Activated T-helper 17 cell treated with anti-CD3 and anti-CD28 coated beads, Interleukin-2, amount 50 U/mL, for 72 hours (primary cell): ENCODE measurements around the gene UNC5CL. TPM values are rescaled to one million over a fixed set of nuclear protein-coding genes. Genes with fewer than 3 reads are reported as not detected.
A peak's percentile ranks its signal among the peaks of the same experiment; 100 is the strongest.
"Not testable (repeated sequence)": the region's sequence is repeated elsewhere in the genome, so short reads cannot be mapped to it uniquely, and the experiment has no call there.

Experiments
- ATAC-seq: fragments of 150-1000 bp; cut with Tn5 transposase; replicated peaks from 2 replicates; pipeline ENCODE4 v1.10.0; 2021; ENCODE audit warnings: mild to moderate bottlenecking, moderate library complexity
- H3K27ac Mint-ChIP-seq: one replicate; pipeline ENCODE4 v1.8.0; 2022; ENCODE audit warnings: mixed read lengths
- H3K27me3 Mint-ChIP-seq: one replicate; pipeline ENCODE4 v1.8.0; 2022; ENCODE audit warnings: mixed read lengths
- H3K36me3 Mint-ChIP-seq: one replicate; pipeline ENCODE4 v1.8.0; 2022; ENCODE audit warnings: low read depth, mild to moderate bottlenecking, mixed read lengths
- H3K4me1 Mint-ChIP-seq: one replicate; pipeline ENCODE4 v1.8.0; 2022; ENCODE audit warnings: mixed read lengths
- H3K4me3 Mint-ChIP-seq: one replicate; pipeline ENCODE4 v1.8.0; 2022; ENCODE audit warnings: mild to moderate bottlenecking, mixed read lengths
- H3K9me3 Mint-ChIP-seq: one replicate; pipeline ENCODE4 v1.8.0; 2022; ENCODE audit warnings: mixed read lengths
- total RNA-seq, 2 donors: library from RNA; stranded (reverse); gene quantifications; one replicate each; pipeline ENCODE4 v1.2.3, GENCODE V29; 2022

The UNC5CL gene
- total RNA-seq, 2 donors from 2014 or later, result 2.9 to 6.7 TPM

GRCh38 chr6:41014780-41015179, 24.2 kb downstream of the UNC5CL start:
- Mint-ChIP-seq H3K36me3 (no peaks in the 10 kb centered on the region), H3K9me3 (no peaks in the 10 kb centered on the region)

DNA sequence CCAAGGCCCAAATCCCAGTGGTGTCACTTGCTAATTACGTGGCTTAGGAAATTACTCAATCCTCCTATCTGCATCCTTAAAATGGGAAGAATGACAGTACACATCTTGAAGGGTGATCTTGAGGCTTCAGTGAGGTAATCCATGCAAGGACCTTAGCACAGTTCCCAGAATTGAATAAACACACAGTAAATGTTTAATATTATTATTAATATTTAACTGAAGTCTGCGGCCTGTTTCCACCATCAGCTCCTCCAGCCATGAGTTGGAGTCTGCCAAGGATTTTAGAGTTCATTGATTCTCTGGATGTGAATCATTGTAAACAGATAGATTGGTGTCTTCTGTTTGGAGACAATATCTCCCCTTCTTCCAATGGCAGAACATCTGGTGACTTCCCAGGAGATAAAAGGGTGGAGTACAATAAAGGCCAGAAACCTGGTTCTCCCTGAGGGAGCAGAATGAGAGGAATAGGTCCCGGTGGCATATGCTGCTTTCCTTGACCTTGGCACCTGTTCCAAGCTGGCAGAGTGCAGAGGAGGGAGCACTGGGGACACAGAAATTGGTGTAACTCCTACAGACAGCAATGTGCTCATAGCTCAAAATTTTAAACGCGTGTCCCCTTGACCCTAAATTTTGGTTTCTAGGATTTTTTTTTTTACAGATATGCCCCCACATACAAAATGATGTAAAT, 25.4 kb downstream of the UNC5CL start:
- H3K36me3 Mint-ChIP-seq, result no peaks in the 10 kb centered on the region
- H3K4me1 Mint-ChIP-seq, result no peaks in the 10 kb centered on the region
- no peaks in the 10 kb centered on the region for H3K9me3 Mint-ChIP-seq
- H3K4me3 Mint-ChIP-seq, result no peak overlapping the region
- peaks cover 5% of the 10 kb centered on the region for H3K27me3 Mint-ChIP-seq
- no peak for ATAC-seq
- H3K27ac Mint-ChIP-seq, result no peak overlapping the region

More at GRCh38 chr6:41014780-41015179, 24.2 kb downstream of the UNC5CL start:
- Mint-ChIP-seq H3K27ac (no peak overlapping the region), H3K4me3 (no peak overlapping the region), H3K4me1 (no peaks in the 10 kb centered on the region), H3K27me3 (peaks cover 5% of the 10 kb centered on the region)
- ATAC-seq, result no peak

DNA sequence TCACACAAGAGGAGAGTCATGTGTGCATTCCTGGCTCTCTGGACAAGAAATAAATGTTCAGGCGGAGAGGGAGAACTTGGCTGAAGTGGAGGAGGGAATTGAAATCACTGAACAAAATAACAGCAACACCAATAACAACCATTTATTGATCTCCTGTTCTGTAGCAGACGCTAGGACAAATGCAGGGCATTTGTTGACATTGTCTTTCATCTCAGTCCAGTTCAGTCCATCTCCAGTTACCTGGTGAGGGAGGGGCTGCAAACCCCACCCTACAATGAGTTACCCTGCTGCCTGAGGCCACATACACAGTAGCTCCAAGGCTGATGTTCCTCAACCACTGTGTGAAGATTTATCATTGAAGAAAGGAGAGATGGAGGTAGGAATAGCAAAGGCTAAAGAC, 27.3 kb downstream of the UNC5CL start:
- H3K9me3 Mint-ChIP-seq, result no peaks in the 10 kb centered on the region
- no peak overlapping the region for H3K27ac Mint-ChIP-seq
- H3K4me3 Mint-ChIP-seq, result no peak overlapping the region
- no peak for ATAC-seq
- no peaks in the 10 kb centered on the region for H3K36me3 Mint-ChIP-seq
- H3K27me3 Mint-ChIP-seq, result peaks cover 5% of the 10 kb centered on the region
- H3K4me1 Mint-ChIP-seq, result no peaks in the 10 kb centered on the region

DNA sequence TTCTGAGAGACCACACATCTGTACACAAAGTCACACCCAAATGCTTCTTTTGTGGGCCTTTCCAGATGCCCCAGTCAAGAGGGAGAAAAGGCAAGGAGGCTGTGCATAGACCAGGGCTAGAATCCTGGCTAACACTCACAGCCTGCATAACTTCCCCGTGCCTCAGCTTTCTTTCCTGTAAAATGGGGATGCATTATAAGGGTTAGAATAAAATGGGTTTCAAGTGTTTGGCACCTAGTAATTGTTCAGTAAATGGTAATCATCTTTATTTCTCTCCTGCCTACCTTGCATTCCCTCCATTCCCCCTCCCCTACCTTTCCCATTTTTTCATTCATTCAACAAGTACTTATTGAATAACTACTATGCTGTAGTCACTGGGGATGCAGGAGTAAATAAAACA, 29.4 kb downstream of the UNC5CL start:
- no peaks in the 10 kb centered on the region for H3K9me3 Mint-ChIP-seq
- no peaks in the 10 kb centered on the region for H3K36me3 Mint-ChIP-seq
- ATAC-seq, result no peak
- no peaks in the 10 kb centered on the region for H3K4me1 Mint-ChIP-seq
- H3K4me3 Mint-ChIP-seq, result no peak overlapping the region
- H3K27ac Mint-ChIP-seq, result no peak overlapping the region
- peaks cover 6% of the 10 kb centered on the region for H3K27me3 Mint-ChIP-seq

- no peak for ATAC-seq
- Mint-ChIP-seq H3K4me3 (no peak overlapping the region), H3K27ac (no peak overlapping the region), H3K36me3 (no peaks in the 10 kb centered on the region), H3K9me3 (no peaks in the 10 kb centered on the region), H3K27me3 (peaks cover 15% of the 10 kb centered on the region), H3K4me1 (no peaks in the 10 kb centered on the region)
These were observed 31.0 kb downstream of the UNC5CL start for GRCh38 chr6:41008011-41008410.

- peaks cover 16% of the 10 kb centered on the region for H3K27me3 Mint-ChIP-seq
- H3K36me3 Mint-ChIP-seq, H3K27ac Mint-ChIP-seq, H3K4me1 Mint-ChIP-seq, H3K4me3 Mint-ChIP-seq, ATAC-seq, H3K9me3 Mint-ChIP-seq: not testable (repeated sequence)
These were observed 32.0 kb downstream of the UNC5CL start for GRCh38 chr6:41006980-41007379.

- not testable (repeated sequence) for H3K4me1 Mint-ChIP-seq, H3K27ac Mint-ChIP-seq, H3K9me3 Mint-ChIP-seq, H3K4me3 Mint-ChIP-seq, H3K36me3 Mint-ChIP-seq
- peak; percentile 66 for ATAC-seq
- peaks cover 20% of the 10 kb centered on the region for H3K27me3 Mint-ChIP-seq
These were observed 32.8 kb downstream of the UNC5CL start for GRCh38 chr6:41006217-41006616.

GRCh38 chr6:41002168-41002567, 36.9 kb downstream of the UNC5CL start:
- Mint-ChIP-seq H3K9me3 (no peaks in the 10 kb centered on the region), H3K36me3 (no peaks in the 10 kb centered on the region), H3K27ac (no peak overlapping the region), H3K4me1 (no peaks in the 10 kb centered on the region), H3K4me3 (no peak overlapping the region), H3K27me3 (peaks cover 24% of the 10 kb centered on the region)
- ATAC-seq, result no peak

DNA sequence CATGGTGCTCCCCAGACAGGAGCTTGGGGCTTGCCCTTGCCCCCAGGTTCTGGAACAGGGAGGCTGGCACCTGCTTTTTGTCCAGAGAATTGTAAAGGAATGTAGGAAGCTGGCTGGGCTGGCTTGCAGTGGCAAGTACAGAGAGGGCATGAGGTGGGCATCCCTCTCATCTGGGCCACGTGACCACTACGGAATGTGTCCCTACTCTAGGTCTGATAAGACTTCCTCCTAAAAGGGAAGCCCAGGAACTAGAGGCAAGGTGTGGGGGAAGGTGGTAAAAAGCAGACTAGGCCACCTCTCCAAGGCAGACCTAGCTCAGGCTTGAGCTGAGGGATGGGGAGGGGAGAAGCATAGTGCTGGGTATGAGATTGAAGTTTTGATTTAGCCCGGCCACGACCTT, 38.8 kb downstream of the UNC5CL start:
- ATAC-seq, result no peak
- Mint-ChIP-seq H3K4me1 (no peaks in the 10 kb centered on the region), H3K27me3 (peaks cover 26% of the 10 kb centered on the region), H3K36me3 (no peaks in the 10 kb centered on the region), H3K4me3 (no peak overlapping the region), H3K9me3 (no peaks in the 10 kb centered on the region), H3K27ac (no peak overlapping the region)

DNA sequence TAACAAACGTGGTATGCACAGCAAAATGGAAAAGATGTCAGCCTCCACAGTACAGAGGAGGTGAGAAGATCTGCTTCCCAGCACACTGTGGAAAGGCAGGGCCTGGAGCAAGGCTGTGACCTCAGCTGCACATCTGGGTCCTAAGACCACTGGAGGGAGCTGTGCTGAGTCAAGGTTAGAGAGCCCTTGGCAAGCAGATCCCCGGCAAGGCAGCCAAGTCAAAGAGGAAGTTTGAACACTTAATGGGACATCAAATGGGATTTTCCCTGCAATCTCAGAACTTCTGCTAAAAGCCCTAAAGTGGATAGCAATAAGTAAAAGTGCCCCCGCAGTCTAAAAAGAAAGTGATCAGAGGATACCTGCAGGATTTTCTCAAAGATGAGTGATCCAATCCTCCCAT, 39.5 kb downstream of the UNC5CL start:
- ATAC-seq, result no peak
- H3K9me3 Mint-ChIP-seq, result no peaks in the 10 kb centered on the region
- peaks cover 24% of the 10 kb centered on the region for H3K27me3 Mint-ChIP-seq
- H3K4me3 Mint-ChIP-seq, result no peak overlapping the region
- H3K27ac Mint-ChIP-seq, result no peak overlapping the region
- no peaks in the 10 kb centered on the region for H3K4me1 Mint-ChIP-seq
- no peaks in the 10 kb centered on the region for H3K36me3 Mint-ChIP-seq

GRCh38 chr6:40998661-40999060, 40.4 kb downstream of the UNC5CL start:
- no peaks in the 10 kb centered on the region for H3K4me1 Mint-ChIP-seq
- H3K9me3 Mint-ChIP-seq, result no peaks in the 10 kb centered on the region
- H3K27me3 Mint-ChIP-seq, result peaks cover 27% of the 10 kb centered on the region
- no peak for ATAC-seq
- no peak overlapping the region for H3K27ac Mint-ChIP-seq
- no peaks in the 10 kb centered on the region for H3K36me3 Mint-ChIP-seq
- H3K4me3 Mint-ChIP-seq, result no peak overlapping the region

GRCh38 chr6:40997234-40997957, 41.6 kb downstream of the UNC5CL start:
- Mint-ChIP-seq H3K4me3 (no peak overlapping the region), H3K27me3 (peaks cover 26% of the 10 kb centered on the region), H3K36me3 (no peaks in the 10 kb centered on the region), H3K27ac (no peak overlapping the region), H3K9me3 (no peaks in the 10 kb centered on the region), H3K4me1 (no peaks in the 10 kb centered on the region)
- ATAC-seq, result no peak

DNA sequence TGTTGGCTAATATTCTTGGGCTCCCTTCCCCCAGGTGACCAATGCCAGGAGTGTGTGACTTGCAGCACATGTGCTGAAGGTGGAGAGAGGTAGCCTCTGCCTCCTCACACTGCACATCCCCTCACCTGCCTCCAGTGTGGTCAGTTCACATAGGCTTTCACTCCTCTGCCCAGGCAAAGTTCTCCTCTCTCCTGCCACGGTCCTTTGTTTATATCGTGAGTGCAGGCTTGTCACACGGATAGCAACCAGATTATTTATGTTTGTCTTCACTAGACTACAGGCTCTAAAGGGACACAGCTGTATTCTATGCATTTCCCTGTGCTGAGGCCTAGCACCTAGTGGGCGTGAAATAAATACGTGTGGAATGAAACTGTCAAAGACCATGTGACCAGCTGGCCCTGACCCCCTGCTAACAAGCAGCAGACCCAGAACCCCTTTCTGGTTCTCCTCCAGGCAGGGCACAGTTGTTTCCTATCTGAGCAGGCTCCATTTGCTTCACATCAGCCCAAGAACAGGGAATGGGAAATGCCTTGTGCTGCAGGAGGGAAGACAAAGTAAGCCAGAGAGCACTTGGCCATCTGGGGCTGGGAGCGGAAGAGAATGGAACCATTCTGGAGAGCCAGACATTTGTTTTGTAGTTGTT, 42.3 kb downstream of the UNC5CL start:
- H3K9me3 Mint-ChIP-seq, result no peaks in the 10 kb centered on the region
- H3K4me1 Mint-ChIP-seq, result no peaks in the 10 kb centered on the region
- no peak overlapping the region for H3K4me3 Mint-ChIP-seq
- ATAC-seq, result no peak
- H3K36me3 Mint-ChIP-seq, result no peaks in the 10 kb centered on the region
- H3K27me3 Mint-ChIP-seq, result peaks cover 26% of the 10 kb centered on the region
- H3K27ac Mint-ChIP-seq, result no peak overlapping the region

DNA sequence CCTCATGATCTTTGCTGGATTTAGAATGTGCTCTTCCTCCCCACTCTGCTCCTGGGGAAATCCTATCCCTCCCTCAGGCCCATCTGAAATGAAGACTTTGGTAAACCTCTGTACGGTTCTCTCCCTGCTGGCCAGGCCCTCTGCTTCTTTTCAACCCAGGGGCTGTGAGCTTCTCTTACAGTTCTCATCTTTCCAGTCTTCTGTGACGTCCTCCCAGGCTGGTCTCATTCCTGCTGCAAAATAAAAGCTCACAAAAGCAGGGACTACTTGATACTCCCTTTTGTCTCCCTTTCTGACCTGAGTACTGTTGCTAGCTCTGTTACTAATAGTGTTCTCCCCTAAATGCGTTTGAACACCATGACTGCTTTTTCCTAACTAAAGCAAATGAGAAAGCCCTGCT, 46.3 kb downstream of the UNC5CL start:
- H3K36me3 Mint-ChIP-seq, result no peaks in the 10 kb centered on the region
- no peak overlapping the region for H3K4me3 Mint-ChIP-seq
- H3K27ac Mint-ChIP-seq, result no peak overlapping the region
- no peaks in the 10 kb centered on the region for H3K4me1 Mint-ChIP-seq
- no peak for ATAC-seq
- H3K27me3 Mint-ChIP-seq, result peaks cover 34% of the 10 kb centered on the region
- H3K9me3 Mint-ChIP-seq, result no peaks in the 10 kb centered on the region

- ATAC-seq, result no peak
- Mint-ChIP-seq H3K27ac (no peak overlapping the region), H3K4me1 (no peaks in the 10 kb centered on the region), H3K27me3 (peaks cover 37% of the 10 kb centered on the region), H3K36me3 (no peaks in the 10 kb centered on the region), H3K4me3 (no peak overlapping the region), H3K9me3 (no peaks in the 10 kb centered on the region)
These were observed 48.7 kb downstream of the UNC5CL start for GRCh38 chr6:40990301-40990700.
